ENCODE results near the gene HTR3C. TPM values are rescaled to one million over a fixed set of nuclear protein-coding genes. Genes with fewer than 3 reads are reported as not detected.
"Not testable (repeated sequence)": the region's sequence is repeated elsewhere in the genome, so short reads cannot be mapped to it uniquely, and the experiment has no call there.

The HTR3C gene
- total RNA-seq, 4 donors from 2014 or later = not detected

DNA sequence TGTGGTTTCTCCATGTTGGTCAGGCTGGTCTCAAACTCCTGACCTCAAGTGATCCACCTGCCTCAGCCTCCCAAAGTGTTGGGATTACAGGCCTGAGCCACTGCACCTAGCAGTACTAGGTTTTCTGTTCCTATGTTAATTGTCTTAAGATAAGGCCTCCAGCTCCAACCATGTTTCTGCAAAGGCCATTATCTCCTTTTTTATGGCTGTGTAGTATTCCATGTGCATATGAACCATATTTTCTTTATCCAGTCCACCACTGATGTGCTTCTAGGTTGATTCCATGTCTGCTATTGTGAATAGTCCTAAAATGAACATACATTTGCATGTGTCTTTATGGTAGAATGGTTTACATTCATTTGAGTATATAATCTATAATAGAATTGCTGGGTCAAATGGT, 9.8 kb downstream of the HTR3C start:
- Histone ChIP-seq H3K9me3 (no peaks in the 10 kb centered on the region), H3K4me1 (no peaks in the 10 kb centered on the region), H3K27ac (no peak overlapping the region), H3K36me3 (no peaks in the 10 kb centered on the region), H3K27me3 (no peaks in the 10 kb centered on the region), H3K4me3 (no peak overlapping the region)
- DNase-seq = no peak
- in situ Hi-C loops (cut with MboI; ENCODE audit: low sequenced_read_pairs in 4 of 4) = no loop called here
- no peak for ATAC-seq
- intact Hi-C loops (cut with DNase I; ENCODE audit: low total_unique reads) = no loop called here
- TF ChIP-seq POLR2A (IDR thresholded peaks at IDR 0.05) (no peak), CTCF (IDR thresholded peaks at IDR 0.05 in 4 of 5, conservative IDR thresholded peaks at IDR 0.05 in 1 of 5) (no peak)

GRCh38 chr3:184066211-184066610, 13.4 kb downstream of the HTR3C start:
- H3K27me3 ChIP-seq = no peaks in the 10 kb centered on the region
- intact Hi-C loops (cut with DNase I; ENCODE audit: low total_unique reads) = no loop called here
- H3K4me1 ChIP-seq = no peaks in the 10 kb centered on the region

DNA sequence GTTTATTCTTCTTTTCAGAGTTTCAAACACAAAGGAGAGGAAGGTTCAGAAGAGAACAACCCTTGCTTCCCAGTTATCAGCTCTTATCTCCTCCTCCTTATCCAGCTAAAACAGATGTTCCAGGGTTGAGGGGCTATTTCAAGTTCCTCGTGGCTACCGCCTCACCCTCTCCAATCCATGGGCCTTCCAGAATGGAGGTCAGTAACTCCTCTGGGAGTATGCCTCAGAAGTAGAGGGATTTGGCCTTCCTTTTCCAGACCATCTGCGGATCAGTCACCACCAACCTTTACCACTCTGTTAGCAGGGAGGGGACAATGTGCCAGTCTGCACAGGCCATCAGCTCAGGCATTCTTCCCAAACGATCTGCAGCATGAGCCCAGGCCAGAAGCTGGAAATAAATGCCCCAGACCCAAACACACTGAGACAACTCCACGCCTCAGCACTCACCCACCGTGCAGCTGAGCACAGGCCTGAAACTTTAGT, 14.8 kb downstream of the HTR3C start:
- TF ChIP-seq CTCF (IDR thresholded peaks at IDR 0.05 in 4 of 5, conservative IDR thresholded peaks at IDR 0.05 in 1 of 5) (no peak), POLR2A (IDR thresholded peaks at IDR 0.05) (no peak)
- H3K36me3 ChIP-seq = no peaks in the 10 kb centered on the region
- no peak overlapping the region for H3K4me3 ChIP-seq
- no peaks in the 10 kb centered on the region for H3K27me3 ChIP-seq
- no peak for ATAC-seq
- H3K9me3 ChIP-seq = no peaks in the 10 kb centered on the region
- intact Hi-C loops (cut with DNase I; ENCODE audit: low total_unique reads) (no loop called here), in situ Hi-C loops (cut with MboI; ENCODE audit: low sequenced_read_pairs in 4 of 4) (no loop called here)
- no peaks in the 10 kb centered on the region for H3K4me1 ChIP-seq
- DNase-seq = no peak
- no peak overlapping the region for H3K27ac ChIP-seq

More at GRCh38 chr3:184066211-184066610, 13.4 kb downstream of the HTR3C start:
- no peaks in the 10 kb centered on the region for H3K36me3 ChIP-seq
- in situ Hi-C loops (cut with MboI; ENCODE audit: low sequenced_read_pairs in 4 of 4) = no loop called here
- ATAC-seq = no peak
- no peak overlapping the region for H3K4me3 ChIP-seq
- no peaks in the 10 kb centered on the region for H3K9me3 ChIP-seq
- no peak overlapping the region for H3K27ac ChIP-seq
- DNase-seq = no peak
- TF ChIP-seq POLR2A (IDR thresholded peaks at IDR 0.05) (no peak), CTCF (IDR thresholded peaks at IDR 0.05 in 4 of 5, conservative IDR thresholded peaks at IDR 0.05 in 1 of 5) (no peak)

- intact Hi-C loops (cut with DNase I; ENCODE audit: low total_unique reads) (no loop called here), in situ Hi-C loops (cut with MboI; ENCODE audit: low sequenced_read_pairs in 4 of 4) (no loop called here)
- DNase-seq (no peak), ATAC-seq (no peak)
- Histone ChIP-seq H3K36me3 (no peaks in the 10 kb centered on the region), H3K9me3 (no peaks in the 10 kb centered on the region), H3K27ac (no peak overlapping the region), H3K27me3 (no peaks in the 10 kb centered on the region), H3K4me1 (no peaks in the 10 kb centered on the region), H3K4me3 (no peak overlapping the region)
- TF ChIP-seq POLR2A (IDR thresholded peaks at IDR 0.05) (no peak), CTCF (IDR thresholded peaks at IDR 0.05 in 4 of 5, conservative IDR thresholded peaks at IDR 0.05 in 1 of 5) (no peak)
Observed at GRCh38 chr3:184068344-184068743, 15.5 kb downstream of the HTR3C start.

GRCh38 chr3:184071142-184071541, 18.3 kb downstream of the HTR3C start:
- H3K27ac ChIP-seq; H3K27me3 ChIP-seq; in situ Hi-C loops (cut with MboI; ENCODE audit: low sequenced_read_pairs in 4 of 4); intact Hi-C loops (cut with DNase I; ENCODE audit: low total_unique reads); H3K9me3 ChIP-seq; ATAC-seq; H3K4me3 ChIP-seq; H3K36me3 ChIP-seq; DNase-seq; H3K4me1 ChIP-seq: not testable (repeated sequence)
